Thyroid gland (tissue), 4 donors: ENCODE results near the gene LCA5. TPM values are rescaled to one million over a fixed set of nuclear protein-coding genes. Genes with fewer than 3 reads are reported as not detected.

Experiments
- DNase-seq, 2 donors: peaks; one replicate each; pipeline ENCODE4 v3.0.0-alpha.2; 2019
- H3K27ac ChIP-seq, 3 donors: fragments of 200-600 bp; sonication (generic); 1 replicate in 2 of 3; 2 replicates in 1 of 3; pipeline ENCODE4 v1.5.1; 2016 to 2019; ENCODE audit warnings: mild to moderate bottlenecking in 1 of 3, moderate library complexity in 1 of 3
- H3K27me3 ChIP-seq: fragments of 200-600 bp; sonication (generic); one replicate; pipeline ENCODE4 v1.5.1; 2019
- H3K36me3 ChIP-seq, 2 donors: fragments of 200-600 bp; sonication (generic); one replicate each; pipeline ENCODE4 v1.5.1; 2016 to 2019
- H3K4me1 ChIP-seq, 2 donors: fragments of 200-600 bp; sonication (generic); one replicate each; pipeline ENCODE4 v1.5.1; 2017 to 2019
- H3K4me3 ChIP-seq, 3 donors: fragments of 200-600 bp; sonication (generic); replicated peaks in 1 of 3; 1 replicate in 2 of 3; 2 replicates in 1 of 3; pipeline ENCODE4 v1.5.1; 2016; ENCODE audit warnings: mild to moderate bottlenecking in 1 of 3
- H3K9me3 ChIP-seq: fragments of 200-600 bp; sonication (generic); one replicate; pipeline ENCODE4 v1.5.1; 2017
- POLR2A ChIP-seq, 2 donors: fragments of 450-650 bp; IDR thresholded peaks; one replicate each; pipeline ENCODE4 v1.6.1; 2017; ENCODE audit warnings: antibody characterized with exemption in 2 of 2, mild to moderate bottlenecking in 2 of 2, moderate library complexity in 1 of 2
- WGBS, 2 donors: methylation state at CpG; one replicate each; pipeline ENCODE4 v1.1.5; 2017; 5-methylcytosine and 5-hydroxymethylcytosine counted together
- intact Hi-C: fragments of 100-400 bp; cut with DNase I; formaldehyde crosslinking; loops from one replicate; pipeline ENCODE4 v1.15.1; 2023
- total RNA-seq, 4 donors: library from RNA; depleted of rRNA; stranded (reverse); fragments of >200 nt; gene quantifications; one replicate each; pipeline ENCODE4 v1.2.3, GENCODE V29; 2016
- TF ChIP-seq, protein P1 (sequence below), 6 experiments: fragments of 200-600 bp in 3 of 6; fragments of 450-650 bp in 3 of 6; sonication (generic) in 3 of 6; IDR thresholded peaks; one replicate each; pipeline ENCODE4 v1.5.1; 2016 to 2019; ENCODE audit warnings: antibody characterized with exemption in 6 of 6, mild to moderate bottlenecking in 2 of 6, inconsistent platforms in 1 of 6, moderate library complexity in 1 of 6

The LCA5 gene
- total RNA-seq, 4 donors from 2014 or later, result 13.7 to 18.8 (median 16.3) TPM

DNA sequence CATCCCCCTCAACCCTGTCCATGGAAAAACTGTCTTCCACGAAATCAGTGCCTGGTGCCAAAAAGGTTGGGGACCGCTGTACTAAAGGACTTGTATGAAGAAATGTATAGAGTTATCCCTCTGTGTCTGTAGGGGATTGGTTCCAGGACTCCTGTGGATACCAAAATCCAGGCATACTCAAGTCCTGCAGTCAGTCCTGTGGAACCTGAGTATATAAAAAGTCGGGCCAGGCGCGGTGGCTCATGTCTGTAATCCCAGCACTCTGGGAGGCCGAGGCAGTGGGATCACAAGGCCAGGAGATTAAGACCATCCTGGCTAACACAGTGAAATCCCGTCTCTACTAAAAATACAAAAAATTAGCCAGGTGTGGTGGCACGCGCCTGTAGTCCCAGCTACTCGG is 42.0 kb downstream of the LCA5 start:
- H3K27me3 ChIP-seq, result no peaks in the 10 kb centered on the region
- intact Hi-C loops, result no loop called here
- WGBS, 2 donors, result 91 to 97% methylated on average over 10 of the region's 10 CpGs

DNA sequence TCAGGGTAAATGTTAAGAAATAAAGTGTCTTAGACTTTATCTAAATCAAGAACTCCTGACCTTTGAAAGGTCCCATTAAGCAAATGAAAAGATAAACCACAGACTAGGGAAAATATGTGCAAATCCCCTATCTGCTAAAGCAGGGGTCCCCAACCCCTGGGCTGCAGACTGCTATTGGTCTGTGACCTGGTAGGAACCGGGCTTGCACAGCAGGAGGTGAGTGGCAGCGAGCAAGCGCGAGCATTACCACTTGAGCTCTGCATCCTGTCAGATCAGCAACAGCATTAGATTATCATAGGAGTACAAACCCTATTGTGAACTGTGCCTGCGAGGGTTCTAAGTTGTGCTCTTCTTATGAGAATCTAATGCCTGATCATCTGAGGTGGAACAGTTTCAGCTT is 42.4 kb downstream of the LCA5 start:
- intact Hi-C loops, result no loop called here
- H3K36me3 ChIP-seq, result no peaks in the 10 kb centered on the region
- 84 to 92% methylated on average over 5 of the region's 5 CpGs for WGBS, 2 donors
- no peak overlapping the region for H3K4me3 ChIP-seq
- DNase-seq, result no peak
- peaks cover 0 to 4% of the 10 kb centered on the region in 2 donors for H3K4me1 ChIP-seq
- H3K27me3 ChIP-seq, result no peaks in the 10 kb centered on the region
- H3K27ac ChIP-seq, result no peak overlapping the region
- no peaks in the 10 kb centered on the region for H3K9me3 ChIP-seq
- TF ChIP-seq POLR2A (IDR thresholded peaks at IDR 0.05), result no peak
- TF ChIP-seq, protein P1, sequence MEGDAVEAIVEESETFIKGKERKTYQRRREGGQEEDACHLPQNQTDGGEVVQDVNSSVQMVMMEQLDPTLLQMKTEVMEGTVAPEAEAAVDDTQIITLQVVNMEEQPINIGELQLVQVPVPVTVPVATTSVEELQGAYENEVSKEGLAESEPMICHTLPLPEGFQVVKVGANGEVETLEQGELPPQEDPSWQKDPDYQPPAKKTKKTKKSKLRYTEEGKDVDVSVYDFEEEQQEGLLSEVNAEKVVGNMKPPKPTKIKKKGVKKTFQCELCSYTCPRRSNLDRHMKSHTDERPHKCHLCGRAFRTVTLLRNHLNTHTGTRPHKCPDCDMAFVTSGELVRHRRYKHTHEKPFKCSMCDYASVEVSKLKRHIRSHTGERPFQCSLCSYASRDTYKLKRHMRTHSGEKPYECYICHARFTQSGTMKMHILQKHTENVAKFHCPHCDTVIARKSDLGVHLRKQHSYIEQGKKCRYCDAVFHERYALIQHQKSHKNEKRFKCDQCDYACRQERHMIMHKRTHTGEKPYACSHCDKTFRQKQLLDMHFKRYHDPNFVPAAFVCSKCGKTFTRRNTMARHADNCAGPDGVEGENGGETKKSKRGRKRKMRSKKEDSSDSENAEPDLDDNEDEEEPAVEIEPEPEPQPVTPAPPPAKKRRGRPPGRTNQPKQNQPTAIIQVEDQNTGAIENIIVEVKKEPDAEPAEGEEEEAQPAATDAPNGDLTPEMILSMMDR (IDR thresholded peaks at IDR 0.05), result no peak

More for the DNA sequence above, 42.0 kb downstream of the LCA5 start:
- Histone ChIP-seq H3K36me3 (no peaks in the 10 kb centered on the region), H3K27ac (no peak overlapping the region), H3K4me3 (no peak overlapping the region), H3K9me3 (no peaks in the 10 kb centered on the region), H3K4me1 (peaks cover 0 to 4% of the 10 kb centered on the region in 2 donors)
- TF ChIP-seq, protein P1 (IDR thresholded peaks at IDR 0.05), result no peak
- TF ChIP-seq POLR2A (IDR thresholded peaks at IDR 0.05), result no peak
- DNase-seq, result no peak

DNA sequence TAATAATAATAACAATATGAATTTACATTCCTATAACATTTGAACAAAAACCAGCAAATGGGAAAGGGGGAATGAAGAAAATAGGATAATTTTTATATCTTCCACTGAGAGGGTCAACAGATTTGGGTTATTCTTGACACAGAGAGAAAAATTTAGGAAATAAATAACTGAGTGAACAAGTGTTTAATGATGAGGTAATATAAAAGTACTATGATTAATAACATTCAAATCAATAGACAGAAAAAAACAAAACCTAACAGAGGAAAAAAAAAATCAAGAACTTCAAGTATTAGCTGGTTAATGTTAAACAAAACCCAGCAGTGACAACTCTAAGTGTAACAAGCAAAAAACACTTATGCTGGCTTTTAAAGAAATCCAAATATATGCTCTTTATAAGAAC is 66.5 kb downstream of the LCA5 start:
- Histone ChIP-seq H3K4me1 (no peaks in the 10 kb centered on the region), H3K9me3 (no peaks in the 10 kb centered on the region), H3K27ac (no peak overlapping the region), H3K27me3 (no peaks in the 10 kb centered on the region), H3K36me3 (no peaks in the 10 kb centered on the region), H3K4me3 (no peak overlapping the region)
- TF ChIP-seq, protein P1 (IDR thresholded peaks at IDR 0.05), result no peak
- no peak for TF ChIP-seq POLR2A (IDR thresholded peaks at IDR 0.05)
- intact Hi-C loops, result no loop called here
- no peak for DNase-seq

DNA sequence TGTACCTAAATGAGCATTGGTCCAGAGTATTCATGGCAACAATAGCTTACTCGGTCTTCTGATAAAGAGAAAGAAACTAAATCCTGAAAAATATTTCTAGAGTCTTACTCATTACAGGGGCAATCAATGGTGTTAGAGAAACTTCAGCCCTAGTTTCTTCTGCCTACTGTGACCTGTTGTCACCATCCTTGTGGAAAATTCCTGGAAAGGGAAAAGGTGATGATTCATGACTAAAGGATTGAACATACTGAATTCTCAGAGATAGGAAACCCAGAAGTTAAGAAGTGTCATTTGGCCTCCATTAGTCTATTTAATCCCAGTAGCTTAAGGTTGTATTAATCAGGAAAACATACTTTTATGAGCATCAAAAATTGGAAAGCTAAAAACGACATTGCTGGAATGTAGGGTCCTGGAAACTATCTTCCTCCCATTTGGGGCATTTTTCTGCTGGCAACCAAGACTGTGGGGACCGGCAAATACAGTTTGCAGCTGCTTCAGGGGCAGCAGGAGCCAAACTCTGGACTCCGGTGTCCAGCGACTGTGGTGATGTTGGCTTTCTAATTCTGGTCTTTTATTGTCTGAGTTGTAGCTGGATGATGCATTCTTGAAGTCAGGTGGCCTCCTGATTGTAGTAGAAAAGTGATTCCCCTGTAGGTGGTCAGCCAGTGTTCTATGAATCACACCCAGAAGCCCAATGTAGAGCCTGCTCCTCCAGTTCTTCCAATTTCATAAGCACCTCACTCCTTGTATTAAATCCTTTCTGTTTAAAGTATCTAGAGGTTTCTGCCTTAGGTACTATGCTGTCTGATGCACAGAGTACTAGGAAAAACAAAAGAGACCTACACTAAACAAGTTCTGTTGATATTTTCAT is 67.6 kb downstream of the LCA5 start:
- 84 to 88% methylated on average over 5 of the region's 5 CpGs for WGBS, 2 donors
- intact Hi-C loops, result no loop called here
- no peaks in the 10 kb centered on the region for H3K27me3 ChIP-seq
- no peaks in the 10 kb centered on the region for H3K4me1 ChIP-seq
- no peaks in the 10 kb centered on the region for H3K36me3 ChIP-seq
- no peak for DNase-seq
- no peak for TF ChIP-seq POLR2A (IDR thresholded peaks at IDR 0.05)
- TF ChIP-seq, protein P1 (IDR thresholded peaks at IDR 0.05), result no peak
- no peak overlapping the region for H3K4me3 ChIP-seq
- no peak overlapping the region for H3K27ac ChIP-seq
- no peaks in the 10 kb centered on the region for H3K9me3 ChIP-seq

DNA sequence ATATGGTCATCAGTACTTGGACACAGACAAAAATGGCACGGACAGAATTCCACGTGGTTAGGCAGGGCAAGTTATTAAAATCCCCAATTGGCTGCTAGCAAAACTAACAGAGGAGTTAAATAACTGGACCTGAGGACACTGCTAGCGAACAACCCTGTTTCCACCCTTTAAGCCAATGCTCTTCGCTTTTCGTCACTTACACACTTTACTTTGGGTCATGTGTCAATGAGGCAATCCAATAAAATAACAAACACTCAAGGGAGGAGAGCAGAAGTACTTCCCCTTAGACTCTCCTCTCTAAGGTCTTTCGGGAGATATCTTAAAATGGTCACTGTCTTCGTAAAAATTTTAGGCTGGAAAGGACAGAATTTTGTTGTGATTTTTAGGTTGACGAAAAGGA is 68.6 kb downstream of the LCA5 start:
- Histone ChIP-seq H3K4me1 (no peaks in the 10 kb centered on the region), H3K27ac (no peak overlapping the region), H3K27me3 (no peaks in the 10 kb centered on the region), H3K9me3 (no peaks in the 10 kb centered on the region), H3K4me3 (no peak overlapping the region), H3K36me3 (no peaks in the 10 kb centered on the region)
- intact Hi-C loops, result no loop called here
- 61 to 68% methylated on average over 8 of the region's 8 CpGs for WGBS, 2 donors
- TF ChIP-seq, protein P1 (IDR thresholded peaks at IDR 0.05), result no peak
- TF ChIP-seq POLR2A (IDR thresholded peaks at IDR 0.05), result no peak
- no peak for DNase-seq
